Type B pancreatic cell (in vitro differentiated cells): ENCODE measurements around the gene RHBDL2. TPM values are rescaled to one million over a fixed set of nuclear protein-coding genes. Genes with fewer than 3 reads are reported as not detected.
A peak's percentile ranks its signal among the peaks of the same experiment; 100 is the strongest.

Source experiments
- DNase-seq: peaks from one replicate; pipeline ENCODE4 v3.0.0; 2021; ENCODE audit warnings: mixed read lengths; ENCODE audit not compliant: unreplicated experiment; ENCODE audit errors: extremely low spot score
- H3K27ac Mint-ChIP-seq: 2 replicates; pipeline ENCODE4 v1.8.0; 2021; ENCODE audit warnings: mild to moderate bottlenecking, mixed read lengths
- H3K27me3 Mint-ChIP-seq: 2 replicates; pipeline ENCODE4 v1.8.0; 2021; ENCODE audit warnings: mixed read lengths
- H3K36me3 Mint-ChIP-seq: 2 replicates; pipeline ENCODE4 v1.8.0; 2021; ENCODE audit warnings: mixed read lengths
- H3K4me1 Mint-ChIP-seq: one replicate; pipeline ENCODE4 v1.8.0; 2021; ENCODE audit warnings: mixed read lengths; ENCODE audit not compliant: unreplicated experiment
- H3K4me3 Mint-ChIP-seq: 2 replicates; pipeline ENCODE4 v1.8.0; 2021; ENCODE audit warnings: mild to moderate bottlenecking, mixed read lengths
- H3K9me3 Mint-ChIP-seq: 2 replicates; pipeline ENCODE4 v1.8.0; 2021; ENCODE audit warnings: mixed read lengths
- total RNA-seq: library from RNA; stranded (reverse); gene quantifications from 2 replicates; pipeline ENCODE4 v1.2.1, GENCODE V29; 2021; ENCODE audit warnings: low replicate concordance
- TF ChIP-seq, protein P1 (sequence below): fragments of 200-600 bp; sonication (generic); conservative IDR thresholded peaks from 2 replicates; pipeline ENCODE4 v1.5.0; 2021; ENCODE audit warnings: antibody characterized with exemption, mild to moderate bottlenecking

RHBDL2 gene
- total RNA-seq, 1 donor from 2014 or later = 0.80 TPM

DNA sequence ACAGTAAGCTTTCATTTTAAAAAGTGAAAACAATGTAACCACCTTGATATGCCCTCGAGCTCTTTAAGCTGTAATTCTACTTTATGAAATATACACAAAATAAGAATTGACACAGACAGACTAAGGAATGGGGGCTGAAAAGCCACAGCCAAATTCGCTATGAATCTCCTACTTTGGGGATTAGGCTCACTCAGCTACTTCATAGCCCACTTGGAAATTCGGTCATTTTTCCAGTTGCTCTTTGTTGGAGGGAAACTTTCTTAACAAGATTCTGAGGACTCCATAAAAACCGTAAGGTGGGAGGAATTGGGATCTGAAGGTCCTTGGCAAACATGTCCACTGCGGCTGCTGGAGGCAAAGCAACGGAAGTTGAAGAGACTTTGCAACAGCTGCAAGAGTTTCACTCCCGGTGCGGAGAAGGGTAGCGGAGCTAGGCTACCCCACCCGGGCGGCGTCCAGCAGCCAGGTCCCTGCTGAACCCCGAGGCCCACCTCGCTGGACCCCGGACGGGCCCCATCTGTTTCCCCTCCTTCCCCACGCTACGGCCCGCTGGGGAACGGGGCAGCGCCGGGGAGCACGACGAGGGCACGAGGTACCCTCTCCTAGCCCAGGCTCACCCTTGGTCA lies 69.1 kb downstream of the RHBDL2 start:
- H3K36me3 Mint-ChIP-seq = peaks cover 14% of the 10 kb centered on the region

DNA sequence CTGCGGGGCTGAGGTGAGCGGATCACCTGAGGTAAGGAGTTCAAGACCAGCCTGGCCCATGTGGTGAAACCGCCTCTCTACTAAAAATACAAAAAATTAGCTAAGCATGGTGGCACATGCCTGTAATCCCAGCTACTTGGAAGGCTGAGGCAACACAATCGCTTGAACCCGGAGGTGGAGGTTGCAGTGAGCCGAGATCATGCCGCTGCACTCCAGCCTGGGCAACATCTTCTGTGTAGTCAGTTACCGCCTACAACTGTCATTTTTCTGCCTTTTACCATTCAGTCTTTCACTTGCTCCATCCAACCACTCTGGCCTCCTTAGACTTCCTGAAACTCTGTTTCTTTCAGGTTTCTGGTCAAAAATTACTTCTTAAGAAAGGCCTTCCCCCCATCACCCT lies 70.6 kb downstream of the RHBDL2 start:
- H3K27me3 Mint-ChIP-seq = no peaks in the 10 kb centered on the region
- H3K4me3 Mint-ChIP-seq = no peak overlapping the region
- TF ChIP-seq, protein P1, sequence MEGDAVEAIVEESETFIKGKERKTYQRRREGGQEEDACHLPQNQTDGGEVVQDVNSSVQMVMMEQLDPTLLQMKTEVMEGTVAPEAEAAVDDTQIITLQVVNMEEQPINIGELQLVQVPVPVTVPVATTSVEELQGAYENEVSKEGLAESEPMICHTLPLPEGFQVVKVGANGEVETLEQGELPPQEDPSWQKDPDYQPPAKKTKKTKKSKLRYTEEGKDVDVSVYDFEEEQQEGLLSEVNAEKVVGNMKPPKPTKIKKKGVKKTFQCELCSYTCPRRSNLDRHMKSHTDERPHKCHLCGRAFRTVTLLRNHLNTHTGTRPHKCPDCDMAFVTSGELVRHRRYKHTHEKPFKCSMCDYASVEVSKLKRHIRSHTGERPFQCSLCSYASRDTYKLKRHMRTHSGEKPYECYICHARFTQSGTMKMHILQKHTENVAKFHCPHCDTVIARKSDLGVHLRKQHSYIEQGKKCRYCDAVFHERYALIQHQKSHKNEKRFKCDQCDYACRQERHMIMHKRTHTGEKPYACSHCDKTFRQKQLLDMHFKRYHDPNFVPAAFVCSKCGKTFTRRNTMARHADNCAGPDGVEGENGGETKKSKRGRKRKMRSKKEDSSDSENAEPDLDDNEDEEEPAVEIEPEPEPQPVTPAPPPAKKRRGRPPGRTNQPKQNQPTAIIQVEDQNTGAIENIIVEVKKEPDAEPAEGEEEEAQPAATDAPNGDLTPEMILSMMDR = no peak
- no peaks in the 10 kb centered on the region for H3K9me3 Mint-ChIP-seq
- peaks cover 20% of the 10 kb centered on the region for H3K4me1 Mint-ChIP-seq
- H3K27ac Mint-ChIP-seq = no peak overlapping the region
- peaks cover 14% of the 10 kb centered on the region for H3K36me3 Mint-ChIP-seq
- DNase-seq = no peak

More for the DNA sequence above, 69.1 kb downstream of the RHBDL2 start:
- H3K27ac Mint-ChIP-seq = peak overlapping the region; percentile 32
- no peak for DNase-seq
- TF ChIP-seq, protein P1 = no peak
- no peaks in the 10 kb centered on the region for H3K27me3 Mint-ChIP-seq
- peak overlapping the region; percentile 96 for H3K4me3 Mint-ChIP-seq
- H3K4me1 Mint-ChIP-seq = peaks cover 20% of the 10 kb centered on the region
- no peaks in the 10 kb centered on the region for H3K9me3 Mint-ChIP-seq

DNA sequence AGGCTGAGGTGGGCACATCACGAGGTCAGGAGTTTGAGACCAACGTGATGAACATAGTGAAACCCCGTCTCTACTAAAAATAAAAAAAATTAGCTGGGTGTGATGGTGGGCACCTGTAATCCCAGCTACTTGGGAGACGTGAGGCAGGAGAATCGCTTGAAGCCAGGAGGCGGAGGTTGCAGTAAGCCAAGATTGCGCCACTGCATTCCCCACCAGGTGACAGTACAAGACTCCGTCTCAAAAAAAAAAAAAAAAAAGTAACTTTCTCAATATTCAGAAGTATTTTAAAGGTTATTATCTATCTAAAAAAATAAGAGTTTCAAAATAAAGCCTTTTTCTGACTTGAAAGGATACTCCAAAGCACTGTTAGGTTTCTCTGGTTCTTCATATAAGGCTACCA lies 74.4 kb downstream of the RHBDL2 start:
- Mint-ChIP-seq H3K36me3 (peaks cover 19% of the 10 kb centered on the region), H3K27me3 (no peaks in the 10 kb centered on the region), H3K9me3 (no peaks in the 10 kb centered on the region), H3K4me1 (peaks cover 17% of the 10 kb centered on the region), H3K4me3 (no peak overlapping the region), H3K27ac (no peak overlapping the region)
- DNase-seq = no peak
- TF ChIP-seq, protein P1 = no peak

DNA sequence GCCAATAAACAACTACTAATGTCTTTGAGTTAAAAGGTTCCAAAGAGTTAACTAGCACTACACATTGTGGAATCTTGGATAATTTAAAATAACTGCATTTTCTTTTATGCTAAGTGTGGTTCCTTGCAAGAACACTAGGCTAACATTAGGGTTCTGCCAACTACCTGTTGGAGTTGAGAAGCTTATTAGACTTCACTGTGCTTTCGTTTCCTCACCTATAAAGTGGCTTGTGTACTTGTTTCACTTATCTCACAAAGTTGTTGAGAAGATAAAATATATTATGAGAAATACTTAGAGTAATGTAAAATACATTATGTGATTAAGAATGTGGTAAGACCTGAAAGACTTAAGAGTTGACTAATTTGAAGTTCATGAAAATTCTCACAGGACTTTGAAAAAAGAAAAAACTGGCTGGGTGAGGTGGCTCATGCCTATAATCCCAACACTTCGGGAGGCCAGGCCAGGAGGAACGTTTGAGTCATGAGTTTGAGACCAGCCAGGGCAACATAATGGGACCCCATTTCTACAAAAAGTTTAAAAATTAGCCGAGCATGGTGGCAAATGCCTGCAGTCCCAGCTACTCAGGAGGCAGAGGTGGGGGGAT lies 76.4 kb downstream of the RHBDL2 start:
- peaks cover 17% of the 10 kb centered on the region for H3K36me3 Mint-ChIP-seq
- peaks cover 15% of the 10 kb centered on the region for H3K4me1 Mint-ChIP-seq
- H3K4me3 Mint-ChIP-seq = no peak overlapping the region
- no peaks in the 10 kb centered on the region for H3K9me3 Mint-ChIP-seq
- no peak for DNase-seq
- TF ChIP-seq, protein P1 = peak; percentile 29
- H3K27ac Mint-ChIP-seq = peak overlapping the region; percentile 72
- H3K27me3 Mint-ChIP-seq = no peaks in the 10 kb centered on the region

DNA sequence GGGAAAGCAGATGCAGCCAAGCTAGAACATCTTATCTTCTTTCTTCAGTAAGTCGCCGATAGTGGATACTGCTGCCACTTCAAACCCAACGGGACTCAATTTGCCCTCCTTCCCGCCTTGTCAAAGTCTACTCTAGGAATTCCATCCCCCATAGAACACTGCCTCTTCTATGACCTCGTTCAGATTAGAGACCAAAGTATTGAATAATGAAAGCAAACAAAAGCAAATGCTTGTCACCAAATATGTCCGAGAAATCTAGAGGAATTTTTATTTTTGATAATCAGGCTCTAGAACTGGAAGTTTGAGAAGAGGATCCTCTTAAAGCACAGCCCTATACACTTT lies 81.2 kb downstream of the RHBDL2 start:
- peak overlapping the region; percentile 79 for H3K27ac Mint-ChIP-seq
- TF ChIP-seq, protein P1 = no peak
- H3K4me1 Mint-ChIP-seq = peaks cover 16% of the 10 kb centered on the region
- no peaks in the 10 kb centered on the region for H3K27me3 Mint-ChIP-seq
- H3K9me3 Mint-ChIP-seq = no peaks in the 10 kb centered on the region
- no peak for DNase-seq
- peak overlapping the region; percentile 95 for H3K4me3 Mint-ChIP-seq
- H3K36me3 Mint-ChIP-seq = peaks cover 11% of the 10 kb centered on the region
